SU-DHL-6 (cell line): ENCODE results near the gene SCARF2.

Experiments
- H2AFZ ChIP-seq: fragments of 200-600 bp; sonication (generic); 2 replicates; pipeline ENCODE4 v1.6.1; 2014; ENCODE audit warnings: low read depth, mild to moderate bottlenecking, moderate library complexity, mixed read lengths, antibody characterized with exemption, low read length; ENCODE audit not compliant: severe bottlenecking
- H3F3A ChIP-seq: fragments of 200-600 bp; shearing (Covaris generic); 2 replicates; pipeline ENCODE4 v1.6.0; 2016; ENCODE audit warnings: antibody characterized with exemption, mild to moderate bottlenecking; ENCODE audit not compliant: insufficient read depth
- H3K27ac ChIP-seq: fragments of 200-600 bp; sonication (generic); 2 replicates; pipeline ENCODE4 v1.5.1; 2016; ENCODE audit warnings: low read depth, mild to moderate bottlenecking, low read length, moderate library complexity, mixed read lengths
- H3K27me3 ChIP-seq: fragments of 200-600 bp; sonication (generic), shearing (Covaris generic); 2 replicates; pipeline ENCODE4 v1.6.0; 2014; ENCODE audit warnings: mild to moderate bottlenecking, low read length
- H3K36me3 ChIP-seq: fragments of 200-600 bp; sonication (generic); 2 replicates; pipeline ENCODE4 v1.6.1; 2014; ENCODE audit warnings: mild to moderate bottlenecking, low read length, mixed read lengths
- H3K4me2 ChIP-seq: fragments of 300-600, 200-600 bp; shearing (Covaris generic), sonication (generic); 2 replicates; pipeline ENCODE4 v1.6.0; 2014; ENCODE audit warnings: low read length, low read depth, mild to moderate bottlenecking; ENCODE audit not compliant: poor library complexity, severe bottlenecking
- H3K4me3 ChIP-seq: fragments of 200-600 bp; sonication (generic); 2 replicates; pipeline ENCODE4 v1.5.1; 2014; ENCODE audit warnings: antibody characterized with exemption, low read length, mild to moderate bottlenecking, mixed read lengths; ENCODE audit not compliant: insufficient read depth, poor library complexity, severe bottlenecking
- H3K79me2 ChIP-seq: fragments of 200-600 bp; sonication (generic); 2 replicates; pipeline ENCODE4 v1.6.1; 2014; ENCODE audit warnings: mild to moderate bottlenecking, low read length, moderate library complexity; ENCODE audit not compliant: insufficient read depth
- H3K9ac ChIP-seq: fragments of 200-600 bp; sonication (generic); 2 replicates; pipeline ENCODE4 v1.7.0; 2014; ENCODE audit warnings: mild to moderate bottlenecking, low read length
- H3K9me2 ChIP-seq: fragments of 200-600 bp; sonication (generic); replicated peaks from 2 replicates; pipeline ENCODE4 v1.6.1; 2014; ENCODE audit warnings: low read length; ENCODE audit not compliant: insufficient read depth
- H3K9me3 ChIP-seq: fragments of 200-600 bp; sonication (generic); 2 replicates; pipeline ENCODE4 v1.6.1; 2014; ENCODE audit warnings: low read length, mixed read lengths; ENCODE audit not compliant: insufficient read depth
- H4K20me1 ChIP-seq: fragments of 200-600 bp; sonication (generic); 2 replicates; pipeline ENCODE4 v1.6.1; 2014; ENCODE audit warnings: low read depth, mild to moderate bottlenecking, antibody characterized with exemption, low read length, moderate library complexity, mixed read lengths
- EZH2phosphoT487 ChIP-seq: fragments of 200-600 bp; sonication (generic), shearing (Covaris generic); conservative IDR thresholded peaks from 2 replicates; pipeline ENCODE4 v1.6.1; 2018; ENCODE audit warnings: mild to moderate bottlenecking, antibody characterized with exemption, low read length, moderate library complexity, mixed read lengths
- TF ChIP-seq, protein P1 (sequence below): fragments of 200-600 bp; sonication (generic); IDR thresholded peaks from one replicate; pipeline ENCODE4 v1.5.1; 2017; ENCODE audit warnings: antibody characterized with exemption, mild to moderate bottlenecking, low read length, moderate library complexity; ENCODE audit not compliant: insufficient read depth, poor library complexity, severe bottlenecking

SCARF2 gene

DNA sequence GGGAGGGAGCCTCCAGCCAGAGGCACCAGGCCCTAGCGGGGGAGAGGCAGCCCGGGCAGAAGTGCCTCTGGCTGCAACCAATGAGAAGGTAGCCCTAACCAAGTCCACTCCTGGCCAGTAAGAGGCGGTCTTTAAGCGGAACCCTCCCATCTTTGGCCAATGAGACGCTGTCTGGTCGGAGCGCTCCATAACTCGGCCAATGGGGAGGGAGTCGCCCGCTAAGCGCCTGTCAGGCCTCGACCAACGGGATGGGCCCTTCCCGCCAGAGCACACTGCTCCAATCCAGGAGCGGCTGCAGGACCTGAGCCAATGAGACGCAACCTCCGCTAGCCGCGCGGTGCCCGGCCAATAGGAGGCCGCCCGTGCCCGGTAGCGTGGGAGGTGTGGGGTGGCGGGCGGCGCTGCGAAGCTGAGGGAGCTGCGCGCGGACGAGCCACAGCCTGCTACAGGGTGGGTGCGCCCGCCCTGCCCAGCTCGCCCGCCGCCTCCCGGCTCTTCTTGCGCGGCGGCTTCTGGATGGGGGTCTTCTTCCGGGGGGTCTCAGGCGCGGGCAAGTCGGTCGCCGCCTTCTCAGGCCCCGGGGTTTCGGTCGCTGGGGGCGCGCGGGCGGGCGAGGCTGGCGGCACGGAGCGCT, 12.6 kb downstream of the SCARF2 start:
- H3K27ac ChIP-seq, result no peak overlapping the region
- no peaks in the 10 kb centered on the region for H3K9me3 ChIP-seq
- H3K9me2 ChIP-seq, result no peaks in the 10 kb centered on the region
- no peaks in the 10 kb centered on the region for H3K79me2 ChIP-seq
- H3K27me3 ChIP-seq, result no peaks in the 10 kb centered on the region
- TF ChIP-seq, protein P1, sequence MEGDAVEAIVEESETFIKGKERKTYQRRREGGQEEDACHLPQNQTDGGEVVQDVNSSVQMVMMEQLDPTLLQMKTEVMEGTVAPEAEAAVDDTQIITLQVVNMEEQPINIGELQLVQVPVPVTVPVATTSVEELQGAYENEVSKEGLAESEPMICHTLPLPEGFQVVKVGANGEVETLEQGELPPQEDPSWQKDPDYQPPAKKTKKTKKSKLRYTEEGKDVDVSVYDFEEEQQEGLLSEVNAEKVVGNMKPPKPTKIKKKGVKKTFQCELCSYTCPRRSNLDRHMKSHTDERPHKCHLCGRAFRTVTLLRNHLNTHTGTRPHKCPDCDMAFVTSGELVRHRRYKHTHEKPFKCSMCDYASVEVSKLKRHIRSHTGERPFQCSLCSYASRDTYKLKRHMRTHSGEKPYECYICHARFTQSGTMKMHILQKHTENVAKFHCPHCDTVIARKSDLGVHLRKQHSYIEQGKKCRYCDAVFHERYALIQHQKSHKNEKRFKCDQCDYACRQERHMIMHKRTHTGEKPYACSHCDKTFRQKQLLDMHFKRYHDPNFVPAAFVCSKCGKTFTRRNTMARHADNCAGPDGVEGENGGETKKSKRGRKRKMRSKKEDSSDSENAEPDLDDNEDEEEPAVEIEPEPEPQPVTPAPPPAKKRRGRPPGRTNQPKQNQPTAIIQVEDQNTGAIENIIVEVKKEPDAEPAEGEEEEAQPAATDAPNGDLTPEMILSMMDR, result no peak
- TF ChIP-seq EZH2phosphoT487, result no peak
- H3K4me3 ChIP-seq, result no peak overlapping the region
- H3K9ac ChIP-seq, result no peak overlapping the region
- H3K36me3 ChIP-seq, result no peaks in the 10 kb centered on the region
- H4K20me1 ChIP-seq, result no peaks in the 10 kb centered on the region
- H3K4me2 ChIP-seq, result no peak overlapping the region
- no peaks in the 10 kb centered on the region for H3F3A ChIP-seq
- no peak overlapping the region for H2AFZ ChIP-seq

- H3K27ac ChIP-seq, result no peak overlapping the region
These were observed 13.1 kb downstream of the SCARF2 start for GRCh38 chr22:20424568-20424931.

DNA sequence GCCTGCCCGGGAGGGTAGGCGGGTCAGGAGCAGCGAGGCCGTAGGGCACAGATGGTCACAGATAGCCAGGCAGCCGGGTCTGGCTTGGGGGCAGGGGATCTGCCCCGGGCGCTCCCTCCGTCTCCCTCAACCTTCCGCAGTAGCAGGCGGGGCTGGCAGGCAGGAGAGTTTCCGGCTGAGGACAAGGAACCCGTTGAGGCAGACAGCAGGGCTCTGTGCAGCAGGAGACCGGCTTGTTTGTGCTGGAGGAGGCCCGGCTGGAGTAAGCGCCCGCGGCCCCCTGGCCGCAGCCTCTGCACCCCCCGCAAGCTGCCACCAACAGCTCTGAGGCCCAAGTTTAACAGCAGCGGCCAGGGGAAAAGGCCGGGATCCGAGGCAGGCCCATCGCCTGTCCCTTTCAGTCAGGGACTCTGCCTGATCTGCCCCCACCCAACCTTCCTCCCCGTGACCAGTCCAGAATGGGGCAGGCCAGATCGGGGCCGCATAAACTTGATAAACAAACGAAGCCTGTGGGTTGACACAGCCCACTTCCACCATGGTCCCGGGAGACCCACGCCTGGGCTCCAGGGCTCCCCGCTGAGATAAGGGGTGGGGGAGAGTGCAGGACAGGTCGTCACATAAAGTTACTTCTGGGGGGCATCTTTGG, 13.6 kb downstream of the SCARF2 start:
- Histone ChIP-seq H3K9me2 (no peaks in the 10 kb centered on the region), H3F3A (no peaks in the 10 kb centered on the region), H3K4me3 (no peak overlapping the region), H3K79me2 (no peaks in the 10 kb centered on the region), H3K27me3 (no peaks in the 10 kb centered on the region), H3K27ac (no peak overlapping the region), H4K20me1 (no peaks in the 10 kb centered on the region), H3K36me3 (no peaks in the 10 kb centered on the region), H2AFZ (no peak overlapping the region), H3K4me2 (no peak overlapping the region), H3K9ac (no peak overlapping the region), H3K9me3 (no peaks in the 10 kb centered on the region)
- TF ChIP-seq EZH2phosphoT487, result no peak
- TF ChIP-seq, protein P1, result no peak

More at GRCh38 chr22:20424568-20424931, 13.1 kb downstream of the SCARF2 start:
- Histone ChIP-seq H3K4me3 (no peak overlapping the region), H3K36me3 (no peaks in the 10 kb centered on the region), H3K9me2 (no peaks in the 10 kb centered on the region), H2AFZ (no peak overlapping the region), H3K9me3 (no peaks in the 10 kb centered on the region), H4K20me1 (no peaks in the 10 kb centered on the region), H3K79me2 (no peaks in the 10 kb centered on the region), H3K4me2 (no peak overlapping the region), H3K27me3 (no peaks in the 10 kb centered on the region), H3F3A (no peaks in the 10 kb centered on the region), H3K9ac (no peak overlapping the region)
- no peak for TF ChIP-seq EZH2phosphoT487
- TF ChIP-seq, protein P1, result no peak
